ENCODE data around the gene CC2D2B.

DNA sequence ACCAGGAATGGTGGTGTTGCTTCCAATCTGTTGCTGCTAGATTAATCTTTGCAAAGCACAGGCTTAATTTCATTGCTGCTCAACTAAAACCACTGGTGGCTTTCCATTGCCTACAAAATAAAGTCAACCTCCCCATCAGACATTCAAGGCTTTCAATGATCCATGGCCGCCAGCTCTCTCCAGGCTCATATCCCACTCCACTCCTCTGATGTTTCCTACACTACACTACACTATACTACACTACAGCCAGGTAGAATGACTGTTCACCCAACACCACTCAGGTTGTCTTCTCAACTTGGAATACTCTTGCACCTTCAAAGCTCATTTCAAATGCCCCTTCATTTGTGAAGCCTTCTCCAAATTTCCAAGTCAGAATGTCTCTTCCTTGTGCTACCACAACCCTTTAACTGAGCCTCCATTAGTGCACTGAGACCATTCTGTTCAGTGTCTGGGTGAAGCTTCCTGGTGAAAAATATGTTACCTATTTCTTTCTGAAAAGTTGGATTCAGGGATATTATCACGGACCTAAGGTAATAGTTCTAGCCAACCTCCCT is 35.5 kb upstream of the CC2D2B start:
- no peak for TF ChIP-seq ZNF70 (CRISPR knock-in tag; IDR thresholded peaks at IDR 0.05)
- TF ChIP-seq BACH2 (CRISPR knock-in tag; IDR thresholded peaks at IDR 0.05; ENCODE audit: borderline replicate concordance): no peak
- TF ChIP-seq, protein P1, sequence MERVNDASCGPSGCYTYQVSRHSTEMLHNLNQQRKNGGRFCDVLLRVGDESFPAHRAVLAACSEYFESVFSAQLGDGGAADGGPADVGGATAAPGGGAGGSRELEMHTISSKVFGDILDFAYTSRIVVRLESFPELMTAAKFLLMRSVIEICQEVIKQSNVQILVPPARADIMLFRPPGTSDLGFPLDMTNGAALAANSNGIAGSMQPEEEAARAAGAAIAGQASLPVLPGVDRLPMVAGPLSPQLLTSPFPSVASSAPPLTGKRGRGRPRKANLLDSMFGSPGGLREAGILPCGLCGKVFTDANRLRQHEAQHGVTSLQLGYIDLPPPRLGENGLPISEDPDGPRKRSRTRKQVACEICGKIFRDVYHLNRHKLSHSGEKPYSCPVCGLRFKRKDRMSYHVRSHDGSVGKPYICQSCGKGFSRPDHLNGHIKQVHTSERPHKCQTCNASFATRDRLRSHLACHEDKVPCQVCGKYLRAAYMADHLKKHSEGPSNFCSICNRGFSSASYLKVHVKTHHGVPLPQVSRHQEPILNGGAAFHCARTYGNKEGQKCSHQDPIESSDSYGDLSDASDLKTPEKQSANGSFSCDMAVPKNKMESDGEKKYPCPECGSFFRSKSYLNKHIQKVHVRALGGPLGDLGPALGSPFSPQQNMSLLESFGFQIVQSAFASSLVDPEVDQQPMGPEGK (CRISPR knock-in tag; IDR thresholded peaks at IDR 0.05; ENCODE audit: borderline replicate concordance): no peak
- no peak for TF ChIP-seq ISL1 (CRISPR knock-in tag; IDR thresholded peaks at IDR 0.05)

All from SK-N-SH treated with all-trans-retinoic acid at 6 μM for 48 hours (cell line).